Activated CD8-positive, alpha-beta memory T cell treated with anti-CD3 and anti-CD28 coated beads for 36 hours (primary cell): Measurements from ENCODE around the gene CEP43. TPM values are rescaled to one million over a fixed set of nuclear protein-coding genes. Genes with fewer than 3 reads are reported as not detected.

ENCODE experiments used
- CTCF ChIA-PET: fragments of 350-600 bp; sonication (Branson Sonifier 250); formaldehyde crosslinking; loops from one replicate; lab custom pipeline; 2021; ENCODE audit warnings: antibody characterized with exemption; lab: Charles Lee
- POLR2A ChIA-PET: fragments of 350-600 bp; sonication (Branson Sonifier 250); formaldehyde crosslinking; loops from one replicate; lab custom pipeline; 2021; ENCODE audit warnings: antibody characterized with exemption; lab: Charles Lee
- total RNA-seq, 2 experiments: library from RNA; stranded (reverse); gene quantifications; one replicate each; pipeline ENCODE4 v1.2.3, GENCODE V29; 2021

CEP43 gene
- total RNA-seq, 2 experiments from 2014 or later = 27.1 to 29.7 TPM

GRCh38 chr6:166997348-166997747, 1.8 kb upstream of the CEP43 start:
- ChIA-PET POLR2A (no interaction called here), CTCF (no interaction called here)

GRCh38 chr6:166997768-166998255, 1.4 kb upstream of the CEP43 start:
- ChIA-PET CTCF (interaction anchor here (0.7 kb wide), 1 partner anchor 38 kb away, joined by 4 read pairs; no protein-coding TSS in a partner anchor), POLR2A (interaction anchor here (1.5 kb wide), 1 partner anchor 42 kb away, joined by 10 read pairs; the partner anchor contains the start of gene RNASET2)

GRCh38 chr6:166998256-166999144, 697 bp upstream of the CEP43 start:
- CTCF ChIA-PET = interaction anchor here (0.7 to 2.5 kb wide), 3 partner anchors 38 to 144 kb away, joined by 4 to 7 read pairs (median 4); partner anchors contain the start of gene RNASET2

GRCh38 chr6:166999884-167000253, 672 bp downstream of the CEP43 start:
- POLR2A ChIA-PET = interaction anchor here (0.6 to 1.3 kb wide), 2 partner anchors 42 to 46 kb away, joined by 3 read pairs; no protein-coding TSS in a partner anchor
- CTCF ChIA-PET = interaction anchor here (0.5 to 2.5 kb wide), 5 partner anchors 44 to 372 kb away, joined by 3 to 7 read pairs (median 3); partner anchors contain the start of gene RNASET2

More at GRCh38 chr6:166998256-166999144, 697 bp upstream of the CEP43 start:
- POLR2A ChIA-PET = interaction anchor here (0.6 to 1.5 kb wide), 2 partner anchors 42 to 49 kb away, joined by 10 to 14 read pairs; partner anchors contain the start of gene RNASET2

- CTCF ChIA-PET = interaction anchor here (0.9 to 2.5 kb wide), 2 partner anchors 11 to 141 kb away, joined by 3 to 7 read pairs; no protein-coding TSS in a partner anchor
- POLR2A ChIA-PET = interaction anchor here (1.3 kb wide), 1 partner anchor 41 kb away, joined by 3 read pairs; no protein-coding TSS in a partner anchor
These were observed 1.6 kb downstream of the CEP43 start for GRCh38 chr6:167000759-167001158.

DNA sequence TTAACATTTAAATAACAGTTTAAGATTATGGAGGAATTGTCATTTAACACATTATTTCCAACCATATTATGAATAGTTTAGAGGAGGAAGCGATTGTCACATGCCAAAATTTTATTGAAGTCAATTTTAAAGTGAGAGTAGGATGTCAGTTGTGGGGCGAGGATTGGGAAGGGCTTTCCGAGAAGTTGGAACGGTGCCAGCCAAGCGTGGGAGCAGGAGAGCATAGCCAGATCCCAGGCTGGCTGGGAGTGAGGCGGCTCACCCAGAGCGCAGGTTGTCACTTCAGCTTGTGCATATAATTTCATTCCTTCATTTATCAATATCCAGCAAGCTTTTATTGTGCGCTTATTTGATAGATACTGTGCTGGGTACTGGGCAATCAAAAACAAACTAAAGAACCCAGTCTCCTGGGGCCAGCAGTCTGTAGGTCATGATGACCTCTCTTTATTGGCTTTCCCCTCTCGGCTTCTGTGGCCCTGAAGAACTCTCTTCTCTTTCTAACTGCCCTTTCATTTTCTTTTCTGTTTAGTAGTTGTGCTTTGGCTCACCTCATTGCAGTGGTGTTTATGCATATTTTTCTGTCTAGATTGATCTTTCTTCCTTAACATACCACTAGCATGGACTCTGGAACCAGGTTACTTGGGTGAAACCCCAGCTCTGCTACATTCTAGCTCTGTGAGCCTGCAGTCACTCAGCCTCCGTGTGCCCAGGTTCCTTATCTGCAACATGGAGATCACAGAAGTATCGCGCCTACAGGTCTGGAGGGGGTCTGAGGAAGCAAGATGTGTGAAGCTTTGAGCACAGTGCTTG, 6.4 kb downstream of the CEP43 start:
- ChIA-PET POLR2A (no interaction called here), CTCF (no interaction called here)

DNA sequence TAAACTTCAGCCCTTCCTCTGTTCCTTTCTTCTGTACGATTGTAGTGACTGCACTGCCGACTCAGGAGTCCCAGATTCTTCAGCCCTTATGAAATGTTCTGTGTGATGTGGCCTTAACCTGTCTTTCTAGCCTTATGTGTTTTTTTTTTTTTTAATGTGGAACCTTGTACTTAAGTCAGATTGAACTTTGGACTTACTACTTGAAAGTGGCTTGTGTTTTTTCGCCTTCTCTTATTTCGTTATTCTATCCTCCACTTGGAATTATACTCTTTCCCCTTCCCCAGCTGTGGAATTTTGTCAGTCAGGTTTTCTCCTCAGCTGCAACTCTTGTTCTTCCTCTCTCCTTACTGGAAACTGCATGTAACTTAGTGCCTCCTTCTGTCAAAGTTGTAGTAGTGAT, 8.8 kb downstream of the CEP43 start:
- ChIA-PET CTCF (interaction anchor here (0.6 kb wide), 1 partner anchor 110 kb away, joined by 3 read pairs; no protein-coding TSS in a partner anchor), POLR2A (no interaction called here)

DNA sequence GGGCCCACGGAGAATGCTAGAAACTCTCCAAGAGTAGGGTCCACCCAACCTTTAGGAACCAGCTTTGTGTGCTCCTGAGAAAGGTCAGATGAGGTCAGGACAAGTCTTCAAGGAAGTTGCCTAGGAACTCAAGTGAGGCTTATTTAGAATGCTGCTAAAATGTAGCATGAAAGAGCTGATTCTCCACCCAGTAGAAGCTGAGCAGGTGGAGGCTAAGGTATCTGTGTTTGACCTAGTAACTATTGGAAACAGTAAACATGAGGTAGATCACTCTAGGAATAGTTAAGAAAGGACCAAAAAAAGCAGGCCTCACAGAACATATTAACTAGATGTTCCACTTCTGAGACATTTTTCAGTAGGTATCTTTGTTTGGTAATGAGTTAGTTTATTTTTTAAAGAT, 13.9 kb downstream of the CEP43 start:
- ChIA-PET CTCF (interaction anchor here (0.7 kb wide), 1 partner anchor 28 kb away, joined by 3 read pairs; no protein-coding TSS in a partner anchor), POLR2A (no interaction called here)

GRCh38 chr6:167013946-167014345, 14.7 kb downstream of the CEP43 start:
- ChIA-PET POLR2A (no interaction called here), CTCF (no interaction called here)

DNA sequence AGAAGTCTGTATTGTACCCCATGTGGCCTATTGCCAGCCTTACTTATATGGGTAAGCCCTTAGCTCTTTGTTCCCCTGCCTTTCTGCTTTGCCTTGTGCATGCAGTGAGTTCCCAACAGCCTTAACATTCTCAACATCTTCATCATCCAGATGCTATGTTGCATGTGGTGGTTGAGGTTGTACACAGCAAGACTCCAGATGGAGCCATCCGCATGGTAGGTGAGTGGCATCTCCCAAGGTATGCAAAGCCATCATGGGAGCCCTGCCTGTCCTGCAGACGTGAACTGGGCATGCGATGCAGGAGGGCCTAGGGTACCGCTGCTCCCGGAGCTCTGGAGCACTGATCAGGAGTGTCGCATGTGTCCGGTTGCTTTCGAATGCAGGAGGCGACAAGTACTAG, 16.1 kb downstream of the CEP43 start:
- ChIA-PET CTCF (no interaction called here), POLR2A (no interaction called here)

- ChIA-PET POLR2A (no interaction called here), CTCF (no interaction called here)
These were observed 21.0 kb downstream of the CEP43 start for GRCh38 chr6:167020206-167020605.

GRCh38 chr6:167027308-167027707, 28.1 kb downstream of the CEP43 start:
- ChIA-PET CTCF (no interaction called here), POLR2A (no interaction called here)

DNA sequence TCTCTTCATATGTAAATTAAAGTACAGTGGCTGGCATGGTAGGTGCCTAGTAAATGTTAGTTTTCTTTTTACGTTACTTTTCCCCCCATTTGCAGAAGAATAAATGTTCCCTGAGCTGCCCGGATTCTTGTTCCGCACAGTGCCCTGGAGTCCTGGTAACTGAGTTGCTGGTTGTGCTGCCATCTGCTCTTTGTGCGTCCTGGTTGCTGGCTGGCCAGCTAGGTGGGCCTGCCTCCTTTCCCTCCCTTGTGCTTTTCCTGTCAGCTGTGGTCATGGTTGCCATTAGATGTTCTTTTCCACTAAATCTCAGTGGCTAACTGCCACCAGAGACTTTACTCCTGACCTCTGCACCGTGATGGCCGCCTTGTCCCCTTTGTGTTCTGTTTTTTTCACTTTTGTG, 28.6 kb downstream of the CEP43 start:
- CTCF ChIA-PET = no interaction called here
- POLR2A ChIA-PET = no interaction called here

- POLR2A ChIA-PET = no interaction called here
These were observed 31.2 kb downstream of the CEP43 start for GRCh38 chr6:167030222-167031072.

GRCh38 chr6:167031082-167031709, 32.0 kb downstream of the CEP43 start:
- CTCF ChIA-PET = no interaction called here
- POLR2A ChIA-PET = no interaction called here

More at GRCh38 chr6:167030222-167031072, 31.2 kb downstream of the CEP43 start:
- CTCF ChIA-PET = no interaction called here

DNA sequence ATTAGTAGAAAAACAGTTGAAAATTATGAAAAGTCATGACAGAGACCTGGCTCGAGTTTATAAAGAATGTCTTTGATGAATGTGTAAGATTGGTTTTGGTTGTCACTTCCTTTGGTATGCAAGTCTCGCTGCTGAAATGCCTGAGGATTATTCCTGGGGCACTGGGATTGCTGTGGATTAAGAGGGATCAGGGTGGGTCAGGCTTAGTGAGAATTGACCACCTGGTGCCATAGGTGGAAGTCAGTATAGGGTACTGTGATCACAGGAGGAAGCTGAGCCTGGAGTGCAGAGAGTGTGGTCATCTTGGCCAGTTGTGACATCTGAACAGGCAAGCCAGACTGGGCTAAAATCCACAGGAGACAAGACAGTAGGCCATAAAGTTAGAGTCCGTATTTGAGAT, 34.9 kb downstream of the CEP43 start:
- ChIA-PET POLR2A (no interaction called here), CTCF (no interaction called here)

- POLR2A ChIA-PET = no interaction called here
- CTCF ChIA-PET = no interaction called here
These were observed 38.6 kb downstream of the CEP43 start for GRCh38 chr6:167037762-167038161.

GRCh38 chr6:167044696-167045095, 45.5 kb downstream of the CEP43 start:
- ChIA-PET CTCF (interaction anchor here (0.7 kb wide), 1 partner anchor 97 kb away, joined by 3 read pairs; no protein-coding TSS in a partner anchor), POLR2A (no interaction called here)
